TTC549 (cell line): ENCODE measurements around the gene ZMYND8.
"Not testable (repeated sequence)": the region's sequence is repeated elsewhere in the genome, so short reads cannot be mapped to it uniquely, and the experiment has no call there.

Experiments
- FAIRE-seq: peaks from 2 replicates; lab custom pipeline; 2012; peaks lifted over from hg19 to GRCh38; lab: Jason Lieb, UNC

The ZMYND8 gene

DNA sequence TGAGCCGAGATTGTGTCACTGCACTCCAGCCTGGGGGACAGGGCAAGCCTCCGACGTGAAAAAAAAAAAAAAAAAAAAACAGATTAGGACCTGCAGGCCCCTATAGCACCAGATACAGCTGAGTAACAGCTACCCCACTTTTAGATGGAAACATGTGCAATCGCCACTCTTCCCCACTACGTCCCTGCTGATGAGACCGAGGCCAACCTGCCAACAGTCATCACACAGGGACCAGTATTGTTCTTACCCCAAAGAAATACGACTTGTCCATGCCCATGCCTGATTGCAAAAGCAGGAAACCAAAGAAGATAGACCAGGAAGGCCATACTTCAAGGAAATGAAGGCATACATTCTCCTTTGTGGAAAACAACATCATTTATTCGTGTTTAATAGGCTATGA lies 45.8 kb downstream of the ZMYND8 start:
- no peak for FAIRE-seq

DNA sequence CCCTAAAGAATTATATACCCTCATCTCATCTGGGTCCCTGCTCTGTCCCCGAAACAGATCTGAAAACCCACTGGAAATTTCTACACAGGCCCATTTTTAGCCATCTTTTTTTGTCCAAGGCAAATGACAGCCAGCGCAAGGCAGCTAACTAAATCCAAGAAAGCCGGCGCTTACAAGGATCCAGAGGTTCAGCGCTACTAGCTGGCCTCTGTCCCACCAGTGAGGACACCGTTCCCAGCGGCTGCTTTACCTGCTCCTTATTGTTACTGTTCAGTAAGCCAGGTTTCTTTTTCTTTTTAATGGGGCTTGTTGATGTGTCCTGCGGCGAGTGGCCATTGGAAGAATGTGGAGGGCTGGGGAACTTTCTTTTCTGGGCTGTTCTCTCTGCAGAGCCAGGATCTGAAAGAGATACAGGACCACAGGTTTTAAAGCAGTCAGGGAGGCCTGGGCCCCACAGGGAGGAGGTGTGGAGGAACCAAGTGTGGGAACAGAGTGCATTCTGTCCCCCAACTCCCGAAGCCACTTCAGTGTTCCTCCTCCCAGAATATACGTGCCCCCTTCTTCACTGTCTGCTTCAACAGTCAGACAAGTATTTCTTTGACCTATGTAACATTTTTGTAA lies 46.6 kb downstream of the ZMYND8 start:
- FAIRE-seq: no peak

DNA sequence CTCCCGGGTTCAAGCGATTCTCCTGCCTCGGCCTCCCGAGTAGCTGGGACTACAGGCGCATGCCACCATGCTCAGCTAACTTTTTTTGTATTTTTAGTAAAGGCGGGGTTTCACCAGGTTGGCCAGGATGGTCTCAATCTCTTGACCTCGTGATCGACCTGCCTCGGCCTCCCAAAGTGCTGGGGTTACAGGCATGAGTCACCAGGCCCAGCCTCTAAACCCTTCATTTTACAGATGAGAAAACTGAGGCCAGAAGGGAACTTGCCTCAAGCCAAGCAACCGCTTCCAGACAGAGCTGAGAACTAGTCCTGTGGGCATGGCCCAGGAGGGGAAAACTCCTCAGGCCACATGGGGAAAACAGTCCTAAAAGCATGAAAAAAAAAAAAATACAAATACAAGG lies 47.1 kb downstream of the ZMYND8 start:
- no peak for FAIRE-seq

DNA sequence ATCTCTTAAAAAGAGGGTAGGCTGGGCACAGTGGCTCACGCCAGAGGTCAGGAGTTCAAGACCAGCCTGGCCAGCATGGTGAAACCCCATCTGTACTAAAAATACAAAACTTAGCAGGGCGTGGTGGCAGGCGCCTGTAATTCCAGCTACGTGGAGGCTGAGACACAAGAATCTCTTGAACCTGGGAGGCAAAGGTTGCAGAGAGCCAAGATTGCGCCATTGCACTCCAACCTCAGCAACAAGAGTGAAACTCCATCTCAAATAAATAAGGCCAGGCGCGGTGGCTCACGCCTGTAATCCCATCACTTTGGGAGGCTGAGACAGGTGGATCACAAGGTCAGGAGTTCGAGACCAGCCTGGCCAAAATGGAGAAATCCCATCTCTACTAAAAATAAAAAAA lies 48.9 kb downstream of the ZMYND8 start:
- FAIRE-seq: not testable (repeated sequence)

DNA sequence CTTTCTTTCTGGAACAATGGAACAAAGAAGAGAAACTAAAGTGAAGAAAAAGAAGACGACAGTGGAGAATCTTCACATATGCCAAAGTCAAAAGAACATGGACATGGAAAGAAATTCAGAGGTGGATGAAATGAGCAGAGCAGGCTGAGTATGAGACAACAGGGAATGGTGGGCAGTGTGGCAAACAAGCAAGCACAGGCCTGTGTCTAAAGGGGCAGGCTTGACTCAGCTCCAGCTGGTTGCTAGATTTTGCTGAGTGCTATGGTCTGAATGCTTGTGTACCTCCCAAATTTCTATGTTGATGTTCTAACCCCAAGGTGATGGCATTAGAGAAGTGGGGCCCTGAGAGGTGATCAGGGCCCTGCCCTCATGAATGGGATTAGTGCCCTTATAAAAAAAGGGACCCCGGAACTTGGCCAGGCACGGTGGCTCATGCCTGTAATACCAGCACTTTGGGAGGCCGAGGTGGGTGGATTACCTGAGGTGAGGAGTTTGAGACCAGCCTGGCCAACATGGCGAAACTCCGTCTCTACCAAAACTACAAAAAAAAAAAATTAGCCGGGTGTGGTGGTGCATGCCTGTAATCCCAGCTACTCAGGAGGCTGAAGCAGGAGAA lies 49.6 kb downstream of the ZMYND8 start:
- FAIRE-seq: no peak

DNA sequence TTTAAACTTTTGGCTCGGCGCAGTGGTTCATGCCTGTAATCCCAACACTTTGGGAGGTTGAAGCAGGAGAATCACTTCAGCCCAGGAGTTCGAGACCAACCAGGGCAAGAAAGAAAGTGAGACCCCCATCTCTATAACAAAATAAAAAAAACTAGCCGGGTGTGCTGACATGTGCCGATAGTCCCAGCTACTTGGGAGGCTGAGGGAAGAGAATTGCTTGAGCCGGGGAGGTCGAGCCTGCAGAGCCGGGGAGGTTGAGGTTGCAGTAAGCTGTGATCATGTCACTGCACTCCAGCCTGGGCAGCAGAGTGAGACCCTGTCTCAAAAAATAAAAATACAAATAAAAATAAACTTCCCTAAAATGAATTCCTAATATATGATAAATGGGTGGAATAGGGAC lies 50.4 kb downstream of the ZMYND8 start:
- no peak for FAIRE-seq

DNA sequence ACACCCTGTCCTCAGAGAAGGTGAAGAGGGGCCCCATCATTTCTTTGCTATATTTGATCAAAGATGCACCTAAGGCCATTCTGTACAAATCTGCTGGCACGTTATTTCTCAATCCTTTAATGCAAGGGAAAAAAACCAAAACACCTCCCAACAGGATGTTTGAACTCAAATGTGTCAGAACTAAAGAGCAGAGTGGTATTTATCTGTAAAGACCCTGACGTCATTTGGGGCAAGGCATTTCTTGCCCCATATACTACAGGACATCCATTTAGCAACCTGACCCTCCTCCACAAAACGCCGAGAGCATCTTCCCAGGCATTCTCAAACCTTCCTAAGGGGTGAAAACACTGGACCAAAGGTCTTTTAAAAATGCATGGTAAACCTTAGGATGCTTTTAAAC lies 50.8 kb downstream of the ZMYND8 start:
- no peak for FAIRE-seq

DNA sequence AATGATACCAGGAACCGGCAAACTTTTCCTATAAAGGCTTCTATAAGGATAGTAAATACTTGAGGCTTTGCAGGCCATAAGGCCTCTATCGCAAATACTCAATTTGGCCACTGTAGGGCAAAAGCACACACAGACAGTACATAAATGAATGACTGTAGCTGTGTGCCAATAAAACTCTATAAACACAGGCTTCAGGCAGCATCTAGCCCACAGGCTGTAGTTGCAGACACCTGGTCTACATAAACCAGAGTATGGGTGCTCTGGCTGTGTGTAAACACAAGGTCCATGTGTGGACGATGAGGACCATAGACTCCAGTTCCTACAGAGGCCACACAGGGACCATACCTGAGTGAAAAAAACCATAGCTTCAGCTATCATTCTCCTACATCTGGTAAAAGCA lies 52.2 kb downstream of the ZMYND8 start:
- no peak for FAIRE-seq

DNA sequence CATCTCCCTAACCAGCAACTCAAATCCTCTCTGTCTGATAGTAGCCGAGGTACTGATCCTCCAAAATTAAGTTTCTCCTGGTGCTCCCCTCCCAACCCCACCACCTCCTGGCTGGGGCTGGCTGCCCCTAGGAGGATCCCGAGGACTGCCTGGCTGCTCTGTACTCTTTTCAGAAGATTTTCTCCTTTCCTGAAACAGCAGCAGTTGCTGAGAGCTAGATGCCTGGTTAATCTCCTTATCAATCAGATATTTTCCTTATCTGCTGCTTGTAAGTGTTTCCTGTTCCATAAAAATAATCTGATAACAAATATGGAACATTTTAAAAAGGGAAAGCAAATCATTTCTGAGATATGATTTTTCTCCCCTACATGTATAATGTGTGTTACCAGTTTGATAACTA lies 52.8 kb downstream of the ZMYND8 start:
- no peak for FAIRE-seq

DNA sequence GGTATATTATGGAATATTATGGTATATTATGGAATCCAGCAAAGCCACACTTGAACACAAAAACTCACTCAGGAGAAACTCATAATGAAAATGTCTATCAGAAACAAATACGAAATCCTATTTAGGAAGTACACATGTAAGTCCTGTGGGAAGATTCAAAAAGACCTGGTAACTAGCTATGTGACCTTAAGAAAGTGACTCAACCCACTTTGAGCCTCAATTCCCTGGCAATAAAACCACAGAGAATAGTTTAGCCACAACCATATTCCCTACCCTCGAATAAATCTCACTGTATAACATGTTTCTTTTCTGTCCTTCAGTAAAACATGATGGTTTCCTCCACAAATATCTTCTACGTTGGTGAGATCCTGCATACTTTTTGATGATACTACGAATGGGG lies 56.4 kb downstream of the ZMYND8 start:
- FAIRE-seq: no peak

DNA sequence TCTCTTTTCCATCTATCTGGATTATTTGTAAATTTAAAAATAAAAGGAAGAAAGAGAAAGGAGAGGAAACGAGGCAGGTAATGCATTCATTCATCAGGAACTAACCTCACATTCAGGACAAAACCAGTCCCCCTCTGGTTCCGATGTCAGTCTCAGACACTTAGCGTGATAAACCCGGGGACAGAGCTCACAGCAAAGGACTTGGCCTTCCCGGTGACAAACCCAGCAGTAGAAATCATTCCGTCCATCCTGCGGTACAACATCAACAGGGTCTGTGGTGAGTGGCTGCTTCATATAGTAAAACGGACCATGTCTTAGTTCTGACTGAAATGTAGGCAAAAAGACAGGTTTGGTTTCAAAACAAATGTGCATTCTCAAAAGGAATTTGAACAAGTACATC lies 57.9 kb downstream of the ZMYND8 start:
- FAIRE-seq: no peak

DNA sequence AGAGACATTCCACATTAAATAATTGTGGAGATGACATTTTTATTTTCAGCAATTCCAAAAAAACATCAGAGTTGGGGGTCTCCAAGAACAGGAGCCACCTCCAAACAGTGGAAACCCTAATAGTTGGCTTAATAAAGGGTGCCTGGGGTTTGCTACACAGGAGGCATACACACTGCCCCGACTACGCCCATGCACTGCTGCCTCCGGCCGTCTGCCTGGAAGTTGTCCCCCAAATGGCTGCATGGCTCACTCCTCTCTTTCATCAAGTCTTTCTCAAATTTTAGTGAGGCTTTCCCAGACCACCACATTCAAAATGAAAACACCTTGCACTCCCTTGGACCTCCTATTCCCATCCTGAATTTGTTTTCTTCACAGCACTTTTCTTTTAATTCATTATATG lies 58.8 kb downstream of the ZMYND8 start:
- FAIRE-seq: no peak

DNA sequence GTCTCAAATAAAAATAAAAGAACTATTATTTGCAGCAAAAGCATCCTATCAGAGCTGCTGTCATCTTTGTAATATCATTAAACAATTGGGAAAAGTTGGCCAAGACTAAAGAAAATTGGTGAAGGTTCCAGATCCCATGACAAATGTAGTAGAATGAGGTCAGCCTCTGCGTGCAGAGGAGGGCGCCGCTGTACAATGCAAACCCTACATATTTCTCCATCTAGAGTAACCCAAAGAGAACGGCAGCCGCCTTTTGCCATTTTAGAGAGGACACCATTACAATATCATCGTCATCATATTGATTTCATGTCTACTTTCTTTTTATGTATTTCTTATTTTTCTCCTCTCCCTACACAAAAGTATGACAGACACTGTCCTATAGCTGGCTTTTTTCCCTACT lies 59.5 kb downstream of the ZMYND8 start:
- no peak for FAIRE-seq

DNA sequence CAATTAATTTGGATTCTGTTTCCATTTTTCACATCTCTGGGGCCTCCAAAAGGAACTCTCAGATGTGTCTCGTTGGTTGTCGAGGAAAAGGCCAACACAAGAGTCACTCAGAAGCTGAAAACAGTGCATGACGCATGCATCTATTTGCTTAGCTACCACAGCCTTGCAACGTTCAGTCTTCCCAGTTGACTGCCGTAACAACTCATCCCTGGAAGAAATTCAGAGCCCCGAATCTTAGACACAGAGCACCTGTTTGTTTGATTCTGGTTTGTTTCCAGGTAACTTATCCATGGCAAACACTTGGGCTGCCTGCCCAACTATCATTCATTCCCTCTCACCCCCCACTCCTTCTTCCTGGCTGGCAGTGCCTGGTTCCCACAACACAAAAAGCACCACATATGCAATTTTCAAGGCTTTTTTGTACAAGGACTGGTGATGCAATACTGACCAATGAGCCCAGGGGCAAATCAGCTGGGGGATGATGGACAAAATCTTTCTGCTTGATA lies 60.5 kb downstream of the ZMYND8 start:
- FAIRE-seq: no peak

DNA sequence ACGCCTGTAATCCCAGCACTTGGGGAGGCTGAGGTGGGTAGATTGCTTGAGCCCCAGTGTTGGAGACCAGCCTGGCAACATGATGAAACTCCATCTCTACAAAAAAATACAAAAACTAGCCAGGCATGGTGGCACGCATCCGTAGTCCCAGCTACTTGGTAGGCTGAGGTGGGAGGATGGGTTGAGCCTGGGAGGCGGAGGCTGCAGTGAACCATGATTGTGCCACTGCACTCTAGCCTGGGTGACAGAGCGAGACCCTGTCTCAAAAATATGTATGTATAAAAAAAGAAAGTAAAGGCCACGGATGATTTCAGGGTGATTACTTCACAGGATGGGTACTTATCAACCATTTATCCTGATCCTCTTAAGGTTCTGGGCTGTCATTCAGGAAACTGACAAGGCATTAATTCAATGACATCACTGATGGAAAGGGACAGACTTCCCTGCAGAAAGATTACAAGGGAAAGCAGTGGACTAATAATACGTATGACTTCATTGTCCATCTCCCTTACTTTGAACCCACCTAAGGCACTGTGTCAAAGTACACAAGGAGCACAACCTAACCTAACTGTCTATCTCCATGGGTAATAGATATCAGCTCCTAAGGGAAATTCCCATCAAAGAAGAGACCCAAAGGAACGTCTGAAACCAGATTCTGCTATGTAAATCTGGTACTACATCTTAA lies 61.2 kb downstream of the ZMYND8 start:
- FAIRE-seq: no peak

DNA sequence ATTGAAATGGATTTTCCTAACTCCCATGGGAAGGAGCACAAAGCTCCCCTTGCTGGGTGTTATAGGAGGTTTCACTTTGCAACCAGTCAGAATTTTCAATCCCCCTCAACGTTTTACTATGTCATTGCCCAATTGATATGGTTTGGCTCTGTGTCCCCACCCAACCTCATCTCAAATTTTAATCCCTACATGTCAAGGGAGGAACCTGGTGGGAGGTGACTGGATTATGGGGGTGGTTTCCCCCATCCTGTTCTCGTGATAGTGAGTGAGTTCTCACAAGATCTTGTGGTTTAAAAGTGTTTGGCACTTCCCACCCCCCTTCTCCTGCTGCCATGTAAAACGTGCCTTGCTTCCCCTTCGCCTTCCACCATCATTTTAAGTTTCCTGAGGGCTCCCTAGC lies 62.9 kb downstream of the ZMYND8 start:
- FAIRE-seq: no peak

DNA sequence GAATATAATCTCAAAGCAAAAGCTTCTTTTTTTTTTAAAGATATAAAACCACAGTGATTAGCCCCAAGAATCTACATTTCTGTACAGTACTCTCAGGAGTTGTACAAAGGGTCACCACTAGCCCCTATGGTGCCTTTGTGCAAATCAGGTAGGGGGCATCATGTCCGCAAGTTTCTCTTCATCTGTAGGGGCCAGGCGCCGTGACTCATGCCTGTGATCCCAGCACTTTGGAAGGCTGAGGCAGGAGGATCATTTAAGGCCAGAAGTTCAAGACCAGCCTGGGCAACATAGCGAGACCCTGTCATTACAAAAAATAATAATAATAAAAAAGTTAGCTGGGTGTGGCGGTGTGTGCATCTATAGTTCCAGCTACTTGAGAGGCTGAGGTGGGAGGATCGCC lies 63.9 kb downstream of the ZMYND8 start:
- no peak for FAIRE-seq

DNA sequence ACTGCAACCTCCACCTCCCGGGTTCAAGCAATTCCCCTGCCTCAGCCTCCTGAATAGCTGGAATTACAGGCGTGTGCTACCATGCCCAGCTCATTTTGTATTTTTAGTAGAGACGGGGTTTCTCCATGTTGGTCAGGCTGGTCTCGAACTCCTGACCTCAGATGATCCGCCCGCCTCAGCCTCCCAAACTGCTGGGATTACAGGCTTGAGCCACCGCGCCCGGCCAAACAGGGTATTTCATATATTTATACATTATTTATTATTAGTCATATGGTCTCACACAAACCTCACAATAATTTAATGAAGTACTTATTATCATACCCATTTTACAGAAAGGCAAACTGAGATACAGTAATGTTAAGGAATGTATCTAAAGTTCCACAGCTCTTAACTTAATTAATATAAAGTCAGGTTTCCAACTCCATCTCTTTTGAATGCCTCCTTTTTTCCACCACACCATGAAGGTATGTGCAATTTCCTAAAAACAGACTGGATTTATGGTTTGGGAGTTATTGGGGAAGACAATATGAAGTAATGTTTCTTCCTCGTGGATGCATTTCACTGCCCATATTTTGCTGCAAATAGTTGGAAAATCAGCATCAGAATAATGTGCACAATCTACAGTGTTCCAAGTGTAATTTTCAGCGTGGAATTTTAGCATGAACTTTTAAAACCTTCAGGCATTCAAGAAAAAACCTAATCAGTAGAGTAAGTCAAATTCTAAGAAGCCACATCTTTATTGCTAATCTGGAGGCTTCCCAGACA lies 65.7 kb downstream of the ZMYND8 start:
- no peak for FAIRE-seq

DNA sequence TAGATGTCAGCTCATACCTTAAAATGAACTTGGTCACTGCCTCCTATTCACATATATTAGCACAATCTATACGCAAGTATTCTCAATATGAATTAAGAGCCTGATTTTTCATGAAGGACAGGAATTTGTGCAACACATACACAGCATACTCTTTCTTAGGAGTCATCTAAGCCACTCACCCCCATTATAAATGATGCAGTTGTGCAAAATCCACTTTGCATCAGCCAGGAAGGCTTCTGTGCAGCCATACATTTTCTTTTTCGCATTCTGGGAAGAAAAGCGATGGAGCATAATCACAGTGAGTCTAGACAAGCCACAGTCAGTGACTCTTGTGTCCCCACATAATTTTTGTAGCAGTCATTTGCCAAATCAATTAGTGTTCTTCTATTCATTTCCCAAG lies 66.5 kb downstream of the ZMYND8 start:
- FAIRE-seq: no peak

DNA sequence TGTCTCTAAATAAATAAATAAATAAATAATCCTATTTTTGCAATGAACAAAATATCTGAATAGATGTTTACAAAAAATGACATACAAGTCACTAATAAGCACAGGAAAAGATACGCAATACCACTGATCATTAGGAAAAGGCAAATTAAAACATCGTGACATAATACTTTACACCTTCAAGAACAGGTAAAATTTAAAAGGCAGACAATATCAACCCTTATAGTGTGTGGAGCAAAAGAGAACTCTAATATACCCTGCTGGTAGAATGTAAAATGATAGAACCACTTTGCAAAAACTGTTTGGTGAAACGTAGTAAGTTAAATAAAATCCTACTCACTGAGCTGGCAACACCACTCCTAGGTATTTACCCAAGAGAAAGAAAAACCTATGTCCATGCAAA lies 67.4 kb downstream of the ZMYND8 start:
- FAIRE-seq: no peak

DNA sequence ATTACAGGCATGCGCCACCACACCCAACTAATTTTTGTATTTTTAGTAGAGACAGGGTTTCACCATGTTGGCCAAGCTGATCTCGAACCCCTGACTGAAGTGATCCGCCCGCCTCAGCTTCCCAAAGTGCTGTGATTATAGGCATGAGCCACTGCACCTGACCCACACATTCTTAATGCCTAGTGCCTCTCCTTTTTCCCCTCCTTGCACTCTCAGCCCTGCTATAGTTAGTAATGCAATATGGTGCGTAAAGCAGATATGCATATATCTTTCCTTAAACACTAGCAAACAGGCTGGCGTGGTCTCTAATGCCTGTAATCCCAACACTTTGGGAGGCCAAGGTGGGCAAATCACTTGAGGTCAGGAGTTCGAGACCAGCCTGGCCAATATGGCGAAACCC lies 68.0 kb downstream of the ZMYND8 start:
- not testable (repeated sequence) for FAIRE-seq

DNA sequence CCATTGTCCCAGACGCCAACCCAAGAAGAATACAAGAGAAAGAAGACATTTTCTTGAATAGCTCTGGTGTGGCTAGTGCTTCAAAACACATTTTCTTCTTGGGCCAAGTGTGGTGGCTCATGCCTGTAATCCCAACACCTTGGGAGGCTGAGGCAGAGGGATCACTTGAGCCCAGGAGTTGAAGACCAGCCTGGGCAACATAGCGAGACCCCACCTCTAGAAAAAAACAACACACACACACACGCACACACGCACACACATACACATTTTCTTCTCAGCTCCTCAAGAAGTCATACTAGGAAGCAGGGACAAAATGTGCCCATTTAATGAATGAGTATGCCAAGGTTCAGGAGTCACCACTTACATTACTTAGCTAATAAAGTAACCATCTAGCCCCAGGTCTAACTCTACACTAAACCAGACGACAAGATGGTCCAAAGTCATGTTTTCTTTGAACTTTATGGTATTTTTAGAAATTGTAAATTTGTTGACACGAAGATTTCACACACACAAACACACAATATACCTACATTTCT lies 68.8 kb downstream of the ZMYND8 start:
- no peak for FAIRE-seq

DNA sequence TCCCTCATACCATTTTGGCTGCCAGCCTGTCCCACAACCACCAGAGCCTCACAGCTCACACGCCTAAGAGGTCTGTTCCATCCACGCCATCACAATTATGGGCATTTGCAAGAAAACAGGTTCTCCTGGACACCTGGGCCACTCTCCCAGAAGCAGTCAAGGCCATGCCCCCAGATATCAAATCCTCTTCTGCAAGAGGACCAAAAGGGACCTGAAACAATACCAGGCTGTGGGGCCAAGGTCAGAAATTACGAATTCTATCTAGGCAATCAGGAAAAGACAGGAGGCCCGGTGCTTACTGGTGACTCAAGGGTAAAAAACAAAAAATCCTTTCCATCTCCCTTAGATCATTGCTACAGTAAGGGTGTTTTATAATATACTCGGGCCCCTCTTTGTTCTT lies 69.8 kb downstream of the ZMYND8 start:
- FAIRE-seq: no peak
